Measurements from ENCODE around the gene TESMIN.

TESMIN gene

GRCh38 chr11:68690671-68691401, 60.5 kb downstream of the TESMIN start:
- H3K4me1 ChIP-seq (ENCODE audit: control insufficient read depth, insufficient read depth, low read length, poor library complexity, severe bottlenecking): peaks cover 2% of the 10 kb centered on the region
- H3K4me3 ChIP-seq (ENCODE audit: extremely low read depth, insufficient read depth, low read length, poor library complexity, severe bottlenecking): no peak overlapping the region
- no peak overlapping the region for H3K27ac ChIP-seq (ENCODE audit: low read depth, low read length, severe bottlenecking)
- WGBS, 2 experiments (ENCODE audit: insufficient coverage in 2 of 2): 76 to 92% methylated on average over 9 to 10 of the region's 16 CpGs
- no peaks in the 10 kb centered on the region for H3K9me3 ChIP-seq (ENCODE audit: control insufficient read depth, low read length)
- H3K36me3 ChIP-seq (ENCODE audit: control insufficient read depth, insufficient read depth, low read length): peaks cover 3% of the 10 kb centered on the region

DNA sequence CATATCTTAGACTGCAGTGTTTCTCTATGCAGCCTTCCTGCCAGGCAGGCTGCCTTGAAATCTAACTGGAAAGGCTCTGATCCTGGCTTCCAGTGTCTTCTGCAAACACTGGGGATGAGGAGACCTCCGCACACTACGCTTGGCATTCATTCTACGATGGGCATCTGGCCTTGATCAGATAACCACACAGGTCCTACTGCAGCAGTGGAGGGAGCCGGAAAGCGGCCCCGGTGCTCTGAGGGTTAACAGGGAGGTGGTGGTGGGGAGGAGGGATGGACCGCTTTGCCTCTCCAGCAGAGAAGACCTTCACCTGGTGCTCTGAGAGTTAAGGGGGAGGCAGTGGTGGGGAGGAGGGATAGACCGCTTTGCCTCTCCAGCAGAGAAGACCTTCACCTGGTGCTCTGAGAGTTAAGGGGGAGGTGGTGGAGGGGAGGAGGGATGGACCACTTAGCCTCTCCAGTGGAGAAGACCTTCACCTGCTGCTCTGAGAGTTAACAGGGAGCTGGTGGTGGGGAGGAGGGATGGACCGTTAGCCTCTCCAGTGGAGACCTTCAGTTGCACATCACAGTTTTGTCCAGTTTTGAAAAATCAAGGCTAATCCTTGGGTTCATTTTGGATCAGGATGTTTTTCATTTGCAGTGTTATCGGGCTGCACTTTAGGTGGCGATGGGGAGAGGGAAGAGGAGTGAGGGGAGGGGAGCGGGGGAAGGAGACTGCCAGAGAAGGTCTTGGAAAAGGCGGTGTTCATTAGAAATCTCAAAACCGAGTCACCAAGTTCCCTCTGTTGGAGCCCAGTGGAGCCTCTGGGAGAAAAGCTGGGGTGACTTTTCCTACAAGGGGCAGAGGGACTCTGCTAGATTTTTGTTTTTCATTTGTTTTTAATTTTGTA, 61.3 kb downstream of the TESMIN start:
- Histone ChIP-seq H3K9me3 (ENCODE audit: control insufficient read depth, low read length) (no peaks in the 10 kb centered on the region), H3K36me3 (ENCODE audit: control insufficient read depth, insufficient read depth, low read length) (peaks cover 3% of the 10 kb centered on the region), H3K27ac (ENCODE audit: low read depth, low read length, severe bottlenecking) (no peak overlapping the region), H3K4me3 (ENCODE audit: extremely low read depth, insufficient read depth, low read length, poor library complexity, severe bottlenecking) (no peak overlapping the region), H3K4me1 (ENCODE audit: control insufficient read depth, insufficient read depth, low read length, poor library complexity, severe bottlenecking) (peaks cover 5% of the 10 kb centered on the region)
- 76 to 77% methylated on average over 11 to 13 of the region's 14 CpGs for WGBS, 2 experiments (ENCODE audit: insufficient coverage in 2 of 2)

DNA sequence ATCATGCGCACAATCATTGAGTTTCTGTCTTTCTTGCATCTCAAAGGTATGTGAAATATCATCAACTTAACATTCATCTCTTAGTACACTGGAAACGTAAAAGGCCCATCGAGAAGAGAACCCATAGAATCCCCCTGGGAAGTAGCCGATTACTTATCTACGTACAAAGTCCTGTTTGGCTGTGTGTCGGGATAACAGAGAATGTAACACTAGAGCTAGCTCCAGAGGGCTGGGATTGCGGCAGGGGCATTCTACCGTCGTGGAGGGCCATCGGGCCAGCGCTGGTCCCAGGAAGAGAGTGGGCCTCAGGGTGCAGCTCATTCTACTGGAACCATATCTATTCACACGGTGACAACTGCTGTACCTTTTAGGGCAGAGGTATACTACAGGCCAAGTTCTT, 62.4 kb downstream of the TESMIN start:
- H3K27ac ChIP-seq (ENCODE audit: low read depth, low read length, severe bottlenecking): no peak overlapping the region
- H3K4me1 ChIP-seq (ENCODE audit: control insufficient read depth, insufficient read depth, low read length, poor library complexity, severe bottlenecking): peaks cover 5% of the 10 kb centered on the region
- WGBS, 2 experiments (ENCODE audit: insufficient coverage in 2 of 2): 87 to 88% methylated on average over 12 of the region's 12 CpGs
- no peaks in the 10 kb centered on the region for H3K9me3 ChIP-seq (ENCODE audit: control insufficient read depth, low read length)
- peaks cover 3% of the 10 kb centered on the region for H3K36me3 ChIP-seq (ENCODE audit: control insufficient read depth, insufficient read depth, low read length)
- no peak overlapping the region for H3K4me3 ChIP-seq (ENCODE audit: extremely low read depth, insufficient read depth, low read length, poor library complexity, severe bottlenecking)

DNA sequence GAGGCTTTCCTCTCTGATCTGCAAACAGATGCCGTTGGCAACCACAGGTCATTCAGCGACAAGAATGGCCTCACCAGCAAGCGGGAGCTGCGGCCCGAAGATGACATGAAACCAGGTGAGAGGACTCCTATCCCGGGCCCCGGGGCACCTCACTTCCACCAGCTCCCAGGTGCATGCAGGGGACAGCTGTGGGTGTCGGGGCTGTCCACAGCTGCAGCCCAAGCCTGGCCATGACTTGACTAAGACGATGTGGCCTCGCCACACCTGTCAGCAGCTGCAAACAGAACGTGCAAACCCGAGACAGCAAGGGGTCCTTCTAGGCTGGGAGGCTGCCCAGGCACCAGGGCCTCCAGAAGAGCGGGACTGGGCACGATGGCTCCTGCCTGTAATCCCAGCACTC, 63.3 kb downstream of the TESMIN start:
- Histone ChIP-seq H3K9me3 (ENCODE audit: control insufficient read depth, low read length) (no peaks in the 10 kb centered on the region), H3K4me3 (ENCODE audit: extremely low read depth, insufficient read depth, low read length, poor library complexity, severe bottlenecking) (no peak overlapping the region), H3K27ac (ENCODE audit: low read depth, low read length, severe bottlenecking) (no peak overlapping the region), H3K36me3 (ENCODE audit: control insufficient read depth, insufficient read depth, low read length) (peaks cover 3% of the 10 kb centered on the region), H3K4me1 (ENCODE audit: control insufficient read depth, insufficient read depth, low read length, poor library complexity, severe bottlenecking) (peaks cover 5% of the 10 kb centered on the region)
- 85 to 93% methylated on average over 14 of the region's 14 CpGs for WGBS, 2 experiments (ENCODE audit: insufficient coverage in 2 of 2)

DNA sequence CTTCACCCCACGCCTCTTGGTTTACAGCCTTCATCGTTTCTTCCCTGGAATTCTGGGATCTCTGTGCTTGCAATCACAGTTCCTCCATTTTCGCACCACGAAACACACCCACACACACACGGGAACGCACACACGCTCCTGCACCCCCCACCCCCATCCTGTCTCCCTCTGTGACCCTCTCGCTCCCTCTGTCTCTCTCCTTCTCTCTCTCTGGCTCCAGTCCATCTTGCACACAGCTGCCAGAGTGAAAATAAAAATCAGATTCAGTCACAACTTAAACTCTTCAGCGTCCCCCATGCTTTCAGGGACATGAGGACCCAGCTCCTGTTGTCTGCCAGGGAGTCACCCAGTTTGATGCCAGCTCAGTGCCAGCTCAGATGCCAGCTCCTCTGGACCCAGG, 64.0 kb downstream of the TESMIN start:
- no peaks in the 10 kb centered on the region for H3K9me3 ChIP-seq (ENCODE audit: control insufficient read depth, low read length)
- no peak overlapping the region for H3K4me3 ChIP-seq (ENCODE audit: extremely low read depth, insufficient read depth, low read length, poor library complexity, severe bottlenecking)
- H3K27ac ChIP-seq (ENCODE audit: low read depth, low read length, severe bottlenecking): no peak overlapping the region
- peaks cover 8% of the 10 kb centered on the region for H3K4me1 ChIP-seq (ENCODE audit: control insufficient read depth, insufficient read depth, low read length, poor library complexity, severe bottlenecking)
- 95 to 97% methylated on average over 7 to 9 of the region's 9 CpGs for WGBS, 2 experiments (ENCODE audit: insufficient coverage in 2 of 2)
- peaks cover 3% of the 10 kb centered on the region for H3K36me3 ChIP-seq (ENCODE audit: control insufficient read depth, insufficient read depth, low read length)

GRCh38 chr11:68686486-68686885, 64.8 kb downstream of the TESMIN start:
- Histone ChIP-seq H3K4me1 (ENCODE audit: control insufficient read depth, insufficient read depth, low read length, poor library complexity, severe bottlenecking) (peaks cover 8% of the 10 kb centered on the region), H3K27ac (ENCODE audit: low read depth, low read length, severe bottlenecking) (no peak overlapping the region), H3K9me3 (ENCODE audit: control insufficient read depth, low read length) (no peaks in the 10 kb centered on the region), H3K36me3 (ENCODE audit: control insufficient read depth, insufficient read depth, low read length) (peaks cover 3% of the 10 kb centered on the region), H3K4me3 (ENCODE audit: extremely low read depth, insufficient read depth, low read length, poor library complexity, severe bottlenecking) (no peak overlapping the region)
- WGBS, 2 experiments (ENCODE audit: insufficient coverage in 2 of 2): 90 to 92% methylated on average over 6 to 11 of the region's 12 CpGs

- 83 to 86% methylated on average over 15 to 18 of the region's 18 CpGs for WGBS, 2 experiments (ENCODE audit: insufficient coverage in 2 of 2)
- H3K27ac ChIP-seq (ENCODE audit: low read depth, low read length, severe bottlenecking): no peak overlapping the region
- peaks cover 3% of the 10 kb centered on the region for H3K36me3 ChIP-seq (ENCODE audit: control insufficient read depth, insufficient read depth, low read length)
- H3K9me3 ChIP-seq (ENCODE audit: control insufficient read depth, low read length): no peaks in the 10 kb centered on the region
- H3K4me3 ChIP-seq (ENCODE audit: extremely low read depth, insufficient read depth, low read length, poor library complexity, severe bottlenecking): no peak overlapping the region
- peaks cover 8% of the 10 kb centered on the region for H3K4me1 ChIP-seq (ENCODE audit: control insufficient read depth, insufficient read depth, low read length, poor library complexity, severe bottlenecking)
Observed at GRCh38 chr11:68685656-68686380, 65.5 kb downstream of the TESMIN start.

DNA sequence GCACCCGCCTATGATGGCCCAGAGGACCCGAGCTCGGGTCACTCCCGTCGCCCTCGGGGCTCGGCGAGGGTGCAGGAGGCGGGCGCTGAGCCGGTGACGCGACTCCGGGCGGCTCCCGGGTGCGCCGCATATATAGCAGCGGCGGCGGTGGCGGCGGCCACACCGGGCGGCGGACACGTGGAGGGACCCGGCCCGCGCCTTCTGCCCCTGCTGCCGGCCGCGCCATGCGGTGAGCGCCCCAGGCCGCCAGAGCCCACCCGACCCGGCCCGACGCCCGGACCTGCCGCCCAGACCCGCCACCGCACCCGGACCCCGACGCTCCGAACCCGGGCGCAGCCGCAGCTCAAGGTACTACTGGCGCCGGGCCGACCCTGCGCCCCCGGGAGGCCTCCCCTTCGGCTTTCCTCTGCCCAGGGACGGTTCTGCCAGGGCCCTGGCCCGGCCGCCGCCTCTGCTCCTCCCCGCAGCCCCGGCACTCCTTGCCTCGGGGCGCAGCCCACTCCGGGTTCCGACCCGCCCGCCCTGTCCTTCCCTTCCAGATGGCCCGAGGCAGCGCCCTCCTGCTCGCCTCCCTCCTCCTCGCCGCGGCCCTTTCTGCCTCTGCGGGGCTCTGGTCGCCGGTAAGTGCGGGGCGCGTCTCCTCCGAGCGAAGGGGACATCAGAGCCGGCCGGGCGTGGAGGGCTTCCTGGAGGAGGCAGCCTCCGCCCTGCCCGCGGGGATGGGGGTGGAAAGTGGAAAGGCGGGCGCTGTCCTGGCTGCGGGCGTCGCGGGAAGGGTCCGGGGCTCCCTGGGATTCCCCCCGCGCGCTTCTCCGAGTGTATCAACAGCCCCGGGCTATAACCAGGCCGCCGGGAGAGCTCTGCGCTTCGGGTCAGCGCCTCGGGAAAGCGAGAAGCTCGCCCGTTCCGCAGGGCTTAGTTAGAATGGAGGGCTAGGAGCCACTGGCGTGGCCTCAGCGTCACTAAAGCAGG, 66.6 kb downstream of the TESMIN start, which contains the start of gene GAL:
Gene GAL (plus strand): TSS at position 160 of the 972 bp plus-strand sequence. CDS start 380 bp downstream, at position 540.
- Histone ChIP-seq H3K4me1 (ENCODE audit: control insufficient read depth, insufficient read depth, low read length, poor library complexity, severe bottlenecking) (peaks cover 5% of the 10 kb centered on the region), H3K4me3 (ENCODE audit: extremely low read depth, insufficient read depth, low read length, poor library complexity, severe bottlenecking) (peak within 1 kb of the TSS; percentile 50), H3K9me3 (ENCODE audit: control insufficient read depth, low read length) (no peaks in the 10 kb centered on the region), H3K27ac (ENCODE audit: low read depth, low read length, severe bottlenecking) (no peak within 1 kb of the TSS), H3K36me3 (ENCODE audit: control insufficient read depth, insufficient read depth, low read length) (peaks cover 3% of the 10 kb centered on the region)
- WGBS, 2 experiments (ENCODE audit: insufficient coverage in 2 of 2): 2% methylated on average over 99 to 108 of the region's 113 CpGs

DNA sequence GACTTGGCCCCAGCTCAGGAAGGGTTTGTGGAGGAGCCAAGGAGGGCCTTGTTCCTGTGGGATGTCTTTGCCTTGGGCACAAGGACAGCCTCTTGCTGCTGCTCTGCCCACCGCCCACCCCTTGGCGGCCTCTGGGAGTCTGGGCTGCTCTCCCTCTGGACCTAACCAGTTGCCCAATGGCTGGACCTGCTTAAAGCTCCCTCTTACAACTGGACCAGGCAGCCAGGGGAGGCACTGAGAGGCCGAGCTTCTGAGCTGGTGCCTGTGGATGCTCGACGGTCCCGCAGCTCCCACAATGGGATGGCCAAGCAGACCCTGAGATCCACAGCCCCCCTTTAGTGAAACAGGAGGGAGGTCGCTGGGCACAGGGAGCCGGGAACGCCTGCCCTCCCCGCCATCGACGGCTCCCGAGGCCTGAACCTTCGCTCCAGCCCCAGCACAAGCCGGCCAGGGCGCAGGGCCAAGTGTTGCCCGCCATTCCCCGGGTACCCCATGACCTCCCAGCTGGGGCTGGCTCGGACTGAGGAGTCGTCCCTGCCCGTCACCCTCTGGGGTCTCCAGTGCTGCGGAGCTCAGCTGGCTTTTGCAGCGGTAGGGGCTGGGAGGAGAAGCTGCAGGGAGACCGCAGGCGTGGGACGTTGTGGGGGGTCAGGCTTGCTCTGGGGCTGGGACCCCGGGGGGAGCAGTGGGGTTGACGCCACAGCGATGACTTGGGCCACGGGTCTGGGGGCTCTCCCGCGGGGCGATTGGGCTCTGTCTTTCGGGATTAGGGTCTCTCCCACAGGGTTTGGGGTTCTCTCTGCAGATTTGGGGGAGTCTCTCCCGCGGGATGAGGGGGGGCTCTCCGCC, 67.6 kb downstream of the TESMIN start:
- Histone ChIP-seq H3K27ac (ENCODE audit: low read depth, low read length, severe bottlenecking) (no peak overlapping the region), H3K4me1 (ENCODE audit: control insufficient read depth, insufficient read depth, low read length, poor library complexity, severe bottlenecking) (peaks cover 5% of the 10 kb centered on the region), H3K9me3 (ENCODE audit: control insufficient read depth, low read length) (no peaks in the 10 kb centered on the region), H3K36me3 (ENCODE audit: control insufficient read depth, insufficient read depth, low read length) (peaks cover 3% of the 10 kb centered on the region), H3K4me3 (ENCODE audit: extremely low read depth, insufficient read depth, low read length, poor library complexity, severe bottlenecking) (peak overlapping the region; percentile 50)
- 57 to 61% methylated on average over 35 to 36 of the region's 37 CpGs for WGBS, 2 experiments (ENCODE audit: insufficient coverage in 2 of 2)
